T-helper 22 cell (primary cell): ENCODE data around the gene UGT2A2.
"Not testable (repeated sequence)": the region's sequence is repeated elsewhere in the genome, so short reads cannot be mapped to it uniquely, and the experiment has no call there.

Experiments
- DNase-seq: peaks from one replicate; pipeline ENCODE4 v3.0.0-alpha.2; 2020; ENCODE audit warnings: low read depth

UGT2A2 gene

DNA sequence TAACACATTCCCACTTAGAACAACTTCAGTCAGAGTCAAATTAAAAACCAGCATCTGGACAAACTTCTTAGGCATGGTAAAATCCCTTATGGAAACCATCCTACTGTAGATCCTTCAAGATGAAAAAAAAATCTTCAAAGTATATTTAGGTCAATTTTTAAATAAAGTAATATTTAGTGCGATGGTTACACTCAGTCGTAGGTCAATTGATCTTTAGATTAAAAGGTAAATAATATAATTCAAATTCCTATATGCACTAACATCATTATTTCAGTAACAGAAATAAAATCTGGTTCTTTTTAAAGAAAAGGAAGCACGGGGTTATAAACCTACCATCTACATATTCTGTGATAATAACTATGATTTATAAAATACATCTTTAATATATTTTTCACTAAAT lies at the start of gene UGT2A2:
TSS of gene UGT2A2 (minus strand) at position 101 of the 400 bp plus-strand sequence. CDS start at position 99, 2 bp downstream.
- DNase-seq: no peak

DNA sequence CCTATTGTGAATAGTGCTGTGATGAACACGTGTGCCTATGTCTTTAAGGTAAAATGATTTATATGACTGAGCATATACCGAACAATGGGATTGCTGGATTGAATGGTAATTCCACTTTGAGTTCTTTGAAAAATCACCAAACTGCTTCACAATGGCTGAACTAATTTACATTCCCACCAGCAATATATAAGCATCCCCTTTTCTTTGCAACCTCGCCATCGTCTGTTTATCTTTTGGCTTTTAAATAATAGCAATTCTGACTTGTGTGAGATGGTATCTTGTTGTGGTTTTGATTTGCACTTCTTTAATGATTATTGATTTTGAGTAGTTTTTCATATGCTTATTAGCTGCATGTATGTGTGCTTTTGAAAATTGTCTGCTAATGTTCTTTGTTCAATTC lies 45.4 kb upstream of the UGT2A2 start:
- no peak for DNase-seq

DNA sequence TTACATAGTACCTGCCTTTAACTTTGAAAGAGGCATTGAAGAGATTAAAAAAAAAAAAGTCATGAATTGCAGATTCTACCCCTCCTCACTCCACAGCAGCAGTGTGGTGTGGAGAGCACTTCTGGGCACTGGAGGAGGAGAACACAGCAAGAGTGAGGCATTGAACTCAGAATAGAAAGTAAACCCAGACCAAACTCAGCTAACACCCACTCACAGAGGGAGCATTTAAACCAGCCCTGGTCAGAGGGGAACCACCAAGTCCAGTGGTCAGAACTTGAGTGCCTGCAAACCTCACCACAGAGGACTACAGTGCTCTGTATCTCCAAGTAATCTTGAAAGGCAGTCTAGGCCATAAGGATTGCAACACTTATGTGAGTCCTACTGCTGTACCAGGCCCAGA lies 29.2 kb upstream of the UGT2A2 start:
- DNase-seq: no peak

DNA sequence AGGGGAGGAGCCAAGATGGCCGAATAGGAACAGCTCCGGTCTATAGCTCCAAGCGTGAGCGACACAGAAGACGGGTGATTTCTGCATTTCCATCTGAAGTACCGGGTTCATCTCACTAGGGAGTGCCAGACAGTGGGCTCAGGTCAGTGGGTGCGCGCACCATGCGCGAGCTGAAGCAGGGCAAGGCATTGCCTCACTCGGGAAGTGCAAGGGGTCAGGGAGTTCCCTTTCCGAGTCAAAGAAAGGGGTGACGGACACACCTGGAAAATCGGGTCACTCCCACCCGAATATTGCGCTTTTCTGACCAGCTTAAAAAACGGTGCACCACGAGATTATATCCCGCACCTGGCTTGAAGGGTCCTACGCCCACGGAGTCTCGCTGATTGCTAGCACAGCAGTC lies 24.6 kb upstream of the UGT2A2 start:
- DNase-seq: not testable (repeated sequence)

DNA sequence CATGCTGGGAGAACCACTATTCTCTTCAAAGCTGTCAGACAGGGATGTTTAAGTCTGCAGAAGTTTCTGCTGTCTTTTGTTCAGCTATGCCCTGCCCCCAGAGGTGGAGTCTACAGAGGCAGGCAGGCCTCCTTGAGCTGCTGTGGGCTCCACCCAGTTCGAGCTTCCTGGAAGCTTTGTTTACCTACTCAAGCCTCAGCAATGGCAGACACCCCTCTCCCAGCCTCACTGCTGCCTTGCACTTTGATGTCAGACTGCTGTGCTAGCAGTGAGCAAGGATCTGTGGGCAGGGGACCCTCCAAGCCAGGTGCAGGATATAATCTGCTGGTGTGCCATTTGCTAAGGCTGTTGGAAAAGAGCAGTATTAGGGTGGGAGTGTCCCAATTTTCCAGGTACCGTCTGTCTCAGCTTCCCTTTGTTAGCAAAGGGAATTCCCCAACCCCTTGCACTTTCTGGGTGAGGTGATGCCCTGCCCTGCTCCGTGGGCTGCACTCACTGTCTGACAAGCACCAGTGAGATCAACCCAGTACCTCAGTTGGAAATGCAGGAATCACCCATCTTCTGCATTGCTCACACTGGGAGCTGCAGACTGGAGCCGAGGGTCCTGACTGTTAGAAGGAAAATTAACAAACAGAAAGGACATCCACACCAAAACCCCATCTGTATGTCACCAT lies 21.8 kb upstream of the UGT2A2 start:
- DNase-seq: not testable (repeated sequence)

DNA sequence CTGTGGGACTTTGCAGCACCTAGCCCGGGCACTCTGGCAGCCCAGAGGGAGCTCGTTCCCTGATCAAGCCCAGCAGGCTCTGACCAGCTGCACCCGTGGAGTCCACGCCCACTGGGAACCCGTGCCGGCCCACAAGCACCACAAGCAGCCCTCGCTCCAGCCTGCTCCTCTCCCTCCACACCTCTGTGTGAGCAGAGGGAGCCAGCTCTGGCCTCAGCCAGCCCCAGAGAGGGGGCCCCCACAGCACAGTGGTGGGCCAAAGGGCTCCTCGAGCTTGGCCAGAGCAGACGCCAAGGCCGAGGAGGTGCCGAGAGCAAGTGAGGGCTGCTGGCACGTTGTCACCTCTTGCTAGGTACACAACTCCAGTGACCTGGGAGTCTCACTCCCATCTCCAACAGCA lies 18.7 kb upstream of the UGT2A2 start:
- DNase-seq: no peak

DNA sequence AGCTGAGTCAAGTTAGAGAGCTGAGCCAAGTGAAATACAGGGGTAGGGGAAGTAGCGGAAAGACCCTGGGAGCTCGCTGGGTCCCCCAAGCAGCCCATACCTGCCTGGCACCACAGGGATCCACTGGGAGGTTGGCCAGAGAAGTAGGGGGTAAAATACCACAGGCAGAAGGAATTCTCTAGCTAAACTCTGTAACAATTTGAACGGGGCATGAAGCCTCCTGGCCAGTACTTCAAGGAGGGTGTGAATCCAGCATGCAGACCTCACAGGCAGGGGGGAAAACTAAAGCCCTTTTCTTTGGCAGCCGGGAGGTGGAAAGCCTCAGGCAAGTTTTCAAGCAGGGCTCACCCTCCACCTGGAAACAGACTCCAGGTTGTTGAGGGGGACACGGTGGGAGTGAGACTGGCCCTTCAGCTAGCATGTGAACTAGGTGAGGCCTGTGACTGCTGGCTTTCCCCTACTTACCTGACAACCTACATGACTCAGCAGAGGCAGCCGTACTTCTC lies 17.3 kb upstream of the UGT2A2 start:
- no peak for DNase-seq

DNA sequence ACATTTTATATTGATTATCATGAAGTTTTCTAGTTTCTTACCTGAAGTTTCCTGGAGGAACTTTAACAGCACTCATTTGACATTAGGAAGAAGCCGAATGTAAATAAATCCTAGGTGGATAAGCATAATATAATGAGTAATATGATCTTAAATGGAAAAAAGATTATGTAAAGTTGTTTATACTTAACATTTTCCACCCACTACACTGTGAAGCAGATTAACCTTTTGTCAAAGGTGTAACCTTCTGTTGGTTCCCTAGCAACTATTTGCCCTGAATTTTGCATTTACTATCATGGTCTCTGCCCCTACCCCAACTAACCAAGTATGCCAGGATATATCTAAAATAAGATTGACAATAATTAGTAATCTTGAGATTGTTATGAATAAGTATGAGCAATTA lies 13.7 kb upstream of the UGT2A2 start, which contains the start of gene UGT2A1:
TSS of gene UGT2A1 (minus strand) at position 101 of the 400 bp plus-strand sequence. CDS start 5,603 bp downstream, outside the sequence.
- no peak for DNase-seq

DNA sequence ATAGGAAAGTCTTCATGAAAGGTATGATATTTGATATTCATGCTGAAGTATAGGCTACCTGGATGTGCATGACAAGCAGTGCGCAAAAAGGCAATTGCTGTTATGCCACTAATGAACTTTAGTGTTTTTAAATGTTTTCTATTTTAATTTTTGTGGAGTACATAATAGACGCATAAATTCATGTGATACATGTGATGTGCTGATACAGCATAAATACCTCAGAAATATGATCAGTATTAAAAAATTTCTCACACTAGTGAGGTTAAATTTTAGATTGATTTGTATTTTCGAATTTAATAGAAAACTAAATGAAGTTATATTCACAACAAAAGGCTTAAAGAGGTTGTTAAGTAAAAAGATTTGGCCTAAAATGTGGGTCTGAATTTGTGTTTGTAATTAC lies 11.4 kb upstream of the UGT2A2 start:
- DNase-seq: no peak

DNA sequence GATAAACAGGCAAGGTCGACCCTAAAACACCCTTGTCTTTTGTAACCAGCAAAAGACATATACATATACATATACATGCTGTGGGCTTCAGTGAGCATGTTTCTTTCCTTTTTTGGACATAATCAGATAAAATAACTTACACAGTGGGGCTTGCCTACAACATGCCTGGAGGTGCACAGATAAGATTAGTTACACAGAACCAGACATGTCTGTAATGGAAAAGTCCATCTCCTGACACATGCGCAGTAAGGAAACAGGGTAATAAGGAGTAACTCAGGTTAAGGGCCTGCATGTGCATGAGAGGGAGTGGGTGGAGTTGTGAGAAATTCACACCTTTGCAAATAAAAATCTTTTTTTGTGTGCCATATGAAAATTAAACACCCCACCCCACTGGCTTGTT lies 10.2 kb upstream of the UGT2A2 start:
- no peak for DNase-seq

DNA sequence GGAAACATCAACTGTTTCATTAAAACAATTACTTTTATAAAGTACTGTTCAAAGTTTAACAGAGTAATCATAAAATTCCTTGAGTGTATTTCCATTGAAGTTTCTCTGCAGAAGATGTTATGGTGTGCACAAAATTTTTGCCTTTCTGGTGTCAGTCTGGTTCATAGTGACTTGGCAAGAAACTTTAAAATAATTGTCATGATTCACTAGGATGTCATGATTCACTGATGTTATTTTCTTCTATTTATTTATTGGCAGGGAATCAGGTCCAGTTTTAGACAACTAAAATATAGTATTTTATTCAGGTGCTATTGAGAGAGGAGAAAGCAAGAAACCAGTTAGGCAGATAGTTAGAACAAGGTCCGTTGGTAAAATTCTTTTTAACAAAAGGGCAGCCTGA lies 9.8 kb upstream of the UGT2A2 start:
- no peak for DNase-seq

DNA sequence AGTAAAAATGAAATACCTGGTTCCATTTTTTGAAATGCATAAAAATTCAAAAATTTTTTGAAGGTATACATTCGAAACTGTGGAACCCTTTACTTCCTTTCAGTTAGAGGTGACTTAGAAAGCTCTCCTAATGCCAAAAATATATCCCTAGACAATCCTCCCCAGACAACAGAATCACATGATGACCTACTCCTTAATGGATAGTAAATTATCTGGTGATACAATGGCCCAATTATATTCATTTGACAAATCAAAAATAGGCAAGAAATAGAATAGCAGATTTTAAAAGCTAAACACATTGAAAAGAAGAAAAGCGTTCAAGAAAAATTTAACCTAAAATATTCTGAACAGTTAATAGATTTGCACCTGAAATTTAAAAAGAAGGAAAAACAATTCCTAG lies 3.5 kb upstream of the UGT2A2 start:
- no peak for DNase-seq

DNA sequence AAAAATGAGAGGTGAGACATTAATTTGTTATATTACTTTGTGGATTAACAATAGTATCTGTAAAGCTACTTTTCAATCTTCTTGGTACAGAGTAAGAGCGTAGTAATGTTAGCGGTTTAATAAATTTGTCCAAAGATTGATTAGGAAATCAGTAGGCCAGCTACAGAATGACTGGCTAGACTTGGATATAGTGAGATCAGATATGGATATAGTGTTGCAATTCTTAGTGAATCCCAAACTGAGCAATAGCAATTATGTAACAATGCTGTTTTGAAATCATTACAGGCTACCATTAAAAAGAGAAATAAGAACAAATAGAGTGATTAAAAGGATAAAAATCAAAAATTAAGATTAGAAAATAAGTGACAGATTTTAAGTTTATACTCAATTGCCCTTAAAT lies 847 bp upstream of the UGT2A2 start:
- no peak for DNase-seq

DNA sequence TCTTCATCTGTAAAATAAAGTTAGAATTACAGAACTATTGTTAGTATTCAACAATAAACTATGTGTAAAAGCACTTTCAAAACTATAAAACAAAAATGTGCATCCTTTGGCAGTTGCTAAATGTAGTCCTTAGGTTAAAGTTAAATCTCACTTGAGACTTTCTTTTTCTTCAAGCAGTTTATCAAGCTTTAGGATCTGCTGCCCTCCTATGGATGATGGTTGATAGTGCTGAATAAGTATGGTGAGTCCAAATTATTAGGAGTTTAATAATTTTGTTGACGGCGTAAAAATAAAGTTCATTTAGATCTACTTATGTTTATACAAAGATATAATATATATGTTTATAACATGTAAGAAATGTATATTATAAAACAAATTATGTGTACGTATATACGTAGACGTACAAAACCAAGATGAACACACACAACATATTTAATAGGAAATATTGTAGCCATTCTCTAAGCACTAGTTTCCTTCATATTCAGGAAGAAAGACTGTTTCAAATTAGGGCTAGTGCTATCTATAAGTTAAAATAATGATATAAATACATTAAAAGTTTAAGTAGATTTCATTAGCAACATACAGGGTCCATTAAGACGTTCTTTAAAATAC lies 22.3 kb downstream of the UGT2A2 start:
- DNase-seq: no peak

DNA sequence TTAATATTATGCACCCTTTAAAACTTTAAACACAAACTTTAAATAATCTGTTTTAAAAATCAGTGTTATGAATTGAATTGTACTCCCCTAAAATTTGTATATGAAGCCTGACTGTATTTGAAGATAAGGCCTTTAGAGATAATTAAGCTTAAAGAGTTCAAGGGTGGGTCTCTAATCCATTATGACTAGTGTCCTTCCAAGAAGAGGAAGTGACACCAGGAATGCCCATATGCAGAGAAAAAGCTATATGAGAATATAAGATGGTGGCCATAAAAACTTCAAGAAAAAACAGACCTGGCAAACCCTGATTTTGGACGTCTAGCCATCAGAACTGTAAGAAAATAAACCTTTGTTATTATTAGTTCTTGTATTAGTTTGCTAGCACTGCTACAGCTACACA lies 29.0 kb downstream of the UGT2A2 start:
- DNase-seq: no peak

DNA sequence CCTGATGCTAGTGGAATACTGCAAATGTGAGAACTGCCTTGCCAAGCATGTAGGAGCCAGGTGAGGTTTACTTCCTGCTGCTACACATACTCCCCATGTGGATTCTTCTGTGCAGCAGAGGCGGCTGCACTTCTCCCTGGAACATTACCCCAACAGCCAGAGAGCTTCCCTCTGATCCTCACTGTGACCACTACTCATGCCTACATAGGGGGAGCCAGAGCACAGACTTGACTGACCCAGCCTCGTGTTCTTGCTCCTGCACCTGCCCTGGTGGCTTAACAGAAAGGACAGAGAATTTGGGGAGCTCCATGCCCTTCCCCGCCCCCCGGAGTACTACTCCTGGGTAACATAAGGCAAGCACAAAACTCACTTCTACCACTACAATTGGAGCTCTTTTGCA lies 38.4 kb downstream of the UGT2A2 start:
- no peak for DNase-seq

DNA sequence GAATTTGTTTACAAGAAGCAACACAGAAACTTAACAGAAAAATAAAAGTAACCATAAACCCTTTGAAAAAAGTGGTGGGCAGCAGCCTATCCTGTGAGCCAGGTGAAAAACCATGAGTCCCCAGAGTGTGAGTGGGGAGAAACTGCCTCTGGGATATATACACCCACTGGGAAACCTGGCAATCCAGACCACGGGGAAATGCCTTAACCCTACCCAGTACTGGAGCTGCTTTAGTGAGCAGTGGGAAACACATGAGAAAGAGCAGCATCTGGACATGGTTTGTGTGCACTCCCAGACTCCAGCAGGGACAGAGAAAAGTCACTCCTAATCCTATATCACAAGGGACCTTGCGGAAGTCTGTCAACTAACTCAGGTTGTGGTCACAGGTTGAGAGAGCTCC lies 39.4 kb downstream of the UGT2A2 start:
- no peak for DNase-seq

DNA sequence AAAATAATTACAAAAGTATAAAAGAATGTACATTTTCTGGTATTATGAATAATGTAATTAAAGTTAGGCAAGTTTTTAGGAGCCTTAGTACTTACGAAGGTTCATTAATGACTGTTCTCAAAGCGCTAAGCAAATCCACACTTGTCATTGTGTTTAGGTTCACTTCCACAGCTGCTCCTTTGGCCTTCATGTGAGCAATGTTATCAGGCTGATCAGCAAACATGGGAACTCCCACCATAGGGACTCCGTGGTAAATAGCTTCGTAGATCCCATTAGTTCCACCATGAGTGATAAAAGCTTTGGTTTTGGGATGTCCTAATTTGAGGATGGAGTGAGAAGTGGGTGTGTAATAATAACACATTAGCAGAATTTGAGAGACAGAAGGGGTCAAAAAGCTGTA lies 45.1 kb downstream of the UGT2A2 start:
- no peak for DNase-seq

DNA sequence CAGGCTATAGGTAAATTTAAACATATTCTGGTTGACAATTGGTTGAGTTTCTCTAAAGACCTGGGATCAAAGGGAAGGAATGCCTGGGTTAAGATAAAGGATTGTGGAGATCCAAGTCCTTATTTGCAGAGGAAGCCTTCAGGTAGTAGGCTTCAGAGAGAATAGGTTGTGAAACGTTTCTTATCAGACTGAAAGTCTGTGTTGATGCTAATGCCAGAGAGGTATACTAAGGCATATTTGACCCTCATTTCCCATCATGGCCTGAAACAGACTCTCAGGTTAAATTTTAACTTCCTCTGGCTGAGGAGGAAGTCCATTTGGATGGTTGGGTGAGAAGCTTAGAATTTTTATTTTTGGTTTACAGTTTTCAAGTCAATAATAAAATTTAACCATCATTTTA lies 48.1 kb downstream of the UGT2A2 start:
- no peak for DNase-seq

DNA sequence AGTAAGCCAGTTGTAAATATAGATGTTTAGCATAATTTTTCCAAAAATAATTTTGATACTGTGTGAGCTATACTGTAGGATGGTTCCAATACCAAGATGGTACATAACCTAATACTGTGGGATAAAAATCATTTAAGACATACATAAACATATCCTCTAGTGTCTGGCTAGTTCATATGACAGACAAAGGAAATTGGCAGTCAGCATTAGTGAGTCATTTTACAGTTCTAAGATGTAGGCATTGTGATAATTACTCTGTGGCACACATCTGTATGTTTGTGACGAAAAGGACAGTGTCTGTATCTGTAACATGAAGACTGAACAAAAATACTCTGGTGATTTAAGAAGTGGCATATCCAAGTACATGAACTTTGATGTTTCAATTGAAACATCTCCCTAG lies 49.6 kb downstream of the UGT2A2 start:
- DNase-seq: no peak

DNA sequence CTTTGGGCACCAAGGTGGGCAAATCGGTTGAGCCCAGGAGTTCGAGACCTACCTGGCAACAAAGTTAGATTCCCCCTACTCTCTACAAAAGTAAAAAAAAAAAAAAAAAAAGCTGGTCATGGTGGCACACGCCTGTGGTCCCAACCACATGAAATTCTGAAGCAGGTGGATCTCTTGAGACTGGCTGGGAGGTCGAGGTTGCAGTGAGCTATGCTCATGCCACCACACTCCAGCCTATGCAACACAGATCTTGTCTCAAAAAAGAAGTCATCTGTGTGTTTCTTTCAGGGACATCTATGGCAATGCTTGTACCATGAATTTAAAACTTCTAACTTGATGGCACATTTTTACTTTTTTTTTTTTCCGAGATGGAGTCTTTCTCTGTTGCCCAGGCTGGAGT lies 55.3 kb downstream of the UGT2A2 start:
- DNase-seq: no peak

DNA sequence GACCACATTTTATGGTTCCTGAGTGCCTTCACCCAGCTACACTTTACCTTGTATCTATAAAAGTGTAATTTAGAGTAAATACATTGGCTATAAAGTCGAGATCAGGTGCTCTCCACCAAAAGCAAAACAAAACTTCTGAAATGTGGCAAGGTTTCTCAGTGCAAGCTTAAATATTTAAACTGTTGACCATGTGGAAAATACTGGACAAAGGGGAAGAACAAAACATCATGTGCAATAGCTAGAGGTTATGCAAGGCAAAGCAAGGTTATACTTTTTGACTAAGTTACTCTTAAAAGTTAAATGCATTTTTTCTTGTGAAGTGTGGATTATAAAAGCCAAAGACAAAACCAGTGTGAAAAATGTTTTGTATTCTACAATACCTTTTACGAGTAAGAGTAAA lies 55.9 kb downstream of the UGT2A2 start:
- DNase-seq: no peak

DNA sequence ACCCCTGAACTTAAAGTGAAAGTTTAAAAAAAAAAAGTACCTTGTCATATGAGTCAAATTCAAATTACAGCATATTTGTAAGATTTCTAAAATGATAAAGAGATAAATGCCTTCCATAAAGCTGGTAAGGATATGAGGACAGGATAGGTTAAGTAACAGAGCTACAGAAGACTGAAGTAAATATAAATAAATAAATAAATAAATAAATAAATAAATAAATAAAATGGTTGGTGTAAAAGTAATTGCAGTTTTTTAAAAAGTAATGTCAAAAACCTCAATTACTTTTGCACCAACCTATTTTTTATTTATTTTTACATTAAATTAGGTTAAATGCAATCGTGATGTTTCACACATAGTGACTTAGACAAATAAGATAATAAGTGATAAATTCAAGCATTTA lies 62.2 kb downstream of the UGT2A2 start:
- DNase-seq: no peak
